Activated CD8-positive, alpha-beta T cell treated with anti-CD3 and anti-CD28 coated beads for 36 hours (primary cell): ENCODE results near the gene FBXO46. TPM values are rescaled to one million over a fixed set of nuclear protein-coding genes. Genes with fewer than 3 reads are reported as not detected.
"Not testable (repeated sequence)": the region's sequence is repeated elsewhere in the genome, so short reads cannot be mapped to it uniquely, and the experiment has no call there.

Source experiments
- ATAC-seq: fragments of 200-7000 bp; cut with Tn5 transposase; one replicate; pipeline ENCODE4 v1.10.0; 2021; ENCODE audit warnings: mild to moderate bottlenecking, moderate library complexity
- CTCF ChIA-PET: fragments of 350-600 bp; sonication (Branson Sonifier 250); formaldehyde crosslinking; loops from one replicate; lab custom pipeline; 2021; ENCODE audit warnings: antibody characterized with exemption; lab: Charles Lee
- POLR2A ChIA-PET: fragments of 350-600 bp; sonication (Branson Sonifier 250); formaldehyde crosslinking; loops from one replicate; lab custom pipeline; 2021; ENCODE audit warnings: antibody characterized with exemption; lab: Charles Lee
- DNase-seq: peaks from one replicate; pipeline ENCODE4 v3.0.0-alpha.2; 2020
- H3K27ac Mint-ChIP-seq: one replicate; pipeline ENCODE4 v1.8.0; 2021; ENCODE audit warnings: mild to moderate bottlenecking, mixed read lengths
- H3K27me3 Mint-ChIP-seq: one replicate; pipeline ENCODE4 v1.8.0; 2021; ENCODE audit warnings: mixed read lengths
- H3K36me3 Mint-ChIP-seq: one replicate; pipeline ENCODE4 v1.8.0; 2021; ENCODE audit warnings: low read depth, mixed read lengths
- H3K4me1 Mint-ChIP-seq: one replicate; pipeline ENCODE4 v1.8.0; 2021; ENCODE audit warnings: low read depth, mixed read lengths
- H3K4me3 Mint-ChIP-seq: one replicate; pipeline ENCODE4 v1.8.0; 2021; ENCODE audit warnings: mild to moderate bottlenecking, moderate library complexity, mixed read lengths
- H3K9me3 Mint-ChIP-seq: one replicate; pipeline ENCODE4 v1.8.0; 2021; ENCODE audit warnings: mixed read lengths
- CTCF ChIP-seq: fragments of 200-600 bp; IDR thresholded peaks from one replicate; pipeline ENCODE4 v1.8.0; 2022; ENCODE audit warnings: antibody characterized with exemption, mild to moderate bottlenecking
- intact Hi-C: fragments of 100-400 bp; cut with micrococcal nuclease; formaldehyde crosslinking; loops from one replicate; pipeline ENCODE4 v1.10.0; 2022
- total RNA-seq, 2 experiments: library from RNA; stranded (reverse); gene quantifications; one replicate each; pipeline ENCODE4 v1.2.3, GENCODE V29; 2021

FBXO46 gene
- total RNA-seq, 2 experiments from 2014 or later = 28.6 to 34.7 TPM

GRCh38 chr19:45757695-45758094 lies 27.0 kb upstream of the FBXO46 start:
- ChIA-PET CTCF (interaction anchor here (0.6 to 4.9 kb wide), 3 partner anchors 11 to 72 kb away, joined by 3 to 19 read pairs (median 3); partner anchors contain the start of gene SIX5), POLR2A (no interaction called here)

GRCh38 chr19:45754323-45754722 lies 23.6 kb upstream of the FBXO46 start:
- no peak for ATAC-seq
- Mint-ChIP-seq H3K36me3 (no peaks in the 10 kb centered on the region), H3K9me3 (no peaks in the 10 kb centered on the region), H3K27ac (no peak overlapping the region), H3K4me3 (no peak overlapping the region), H3K27me3 (no peaks in the 10 kb centered on the region), H3K4me1 (no peaks in the 10 kb centered on the region)
- DNase-seq = no peak
- intact Hi-C loops = no loop called here
- ChIA-PET CTCF (interaction anchor here (2.2 to 2.7 kb wide), 2 partner anchors 15 to 45 kb away, joined by 5 to 9 read pairs; partner anchors contain the start of gene SIX5), POLR2A (interaction anchor here (0.6 to 2.6 kb wide), 3 partner anchors 14 to 117 kb away, joined by 3 to 7 read pairs (median 3); no protein-coding TSS in a partner anchor)
- no peak for TF ChIP-seq CTCF

More at GRCh38 chr19:45757695-45758094, 27.0 kb upstream of the FBXO46 start:
- DNase-seq (no peak), ATAC-seq (no peak)
- intact Hi-C loops = no loop called here
- Mint-ChIP-seq H3K27me3 (no peaks in the 10 kb centered on the region), H3K4me3 (no peak overlapping the region), H3K36me3 (no peaks in the 10 kb centered on the region), H3K4me1 (no peaks in the 10 kb centered on the region), H3K9me3 (no peaks in the 10 kb centered on the region), H3K27ac (no peak overlapping the region)
- TF ChIP-seq CTCF = no peak

GRCh38 chr19:45753548-45753947 lies 22.9 kb upstream of the FBXO46 start:
- POLR2A ChIA-PET = interaction anchor here (0.8 to 2.6 kb wide), 2 partner anchors 14 to 22 kb away, joined by 3 to 7 read pairs; no protein-coding TSS in a partner anchor
- Mint-ChIP-seq H3K27me3 (no peaks in the 10 kb centered on the region), H3K36me3 (no peaks in the 10 kb centered on the region)

GRCh38 chr19:45752639-45753038 lies 21.9 kb upstream of the FBXO46 start:
- ChIA-PET POLR2A (no interaction called here), CTCF (interaction anchor here (2.7 kb wide), 1 partner anchor 17 kb away, joined by 9 read pairs; the partner anchor contains the start of gene SIX5)
- TF ChIP-seq CTCF = no peak

More at GRCh38 chr19:45753548-45753947, 22.9 kb upstream of the FBXO46 start:
- CTCF ChIA-PET = interaction anchor here (2.2 to 2.7 kb wide), 2 partner anchors 16 to 46 kb away, joined by 5 to 9 read pairs; partner anchors contain the start of gene SIX5
- no peaks in the 10 kb centered on the region for H3K4me1 Mint-ChIP-seq
- ATAC-seq (no peak), DNase-seq (no peak)
- H3K9me3 Mint-ChIP-seq = no peaks in the 10 kb centered on the region
- no peak overlapping the region for H3K4me3 Mint-ChIP-seq
- no peak for TF ChIP-seq CTCF
- no peak overlapping the region for H3K27ac Mint-ChIP-seq
- intact Hi-C loops = no loop called here

GRCh38 chr19:45751483-45751882 lies 20.8 kb upstream of the FBXO46 start:
- POLR2A ChIA-PET, H3K27me3 Mint-ChIP-seq, H3K27ac Mint-ChIP-seq, H3K36me3 Mint-ChIP-seq, DNase-seq, H3K4me1 Mint-ChIP-seq, H3K9me3 Mint-ChIP-seq, H3K4me3 Mint-ChIP-seq, intact Hi-C loops, ATAC-seq: not testable (repeated sequence)
- CTCF ChIA-PET = interaction anchor here (0.6 kb wide), 1 partner anchor 642 kb away, joined by 3 read pairs; no protein-coding TSS in a partner anchor

More at GRCh38 chr19:45752639-45753038, 21.9 kb upstream of the FBXO46 start:
- Mint-ChIP-seq H3K36me3 (no peaks in the 10 kb centered on the region), H3K27ac (no peak overlapping the region), H3K27me3 (no peaks in the 10 kb centered on the region), H3K4me1 (no peaks in the 10 kb centered on the region), H3K9me3 (no peaks in the 10 kb centered on the region), H3K4me3 (no peak overlapping the region)
- intact Hi-C loops = no loop called here
- DNase-seq = no peak
- ATAC-seq = no peak
